ENCODE measurements around the gene HOXD8.

Gene HOXD8

DNA sequence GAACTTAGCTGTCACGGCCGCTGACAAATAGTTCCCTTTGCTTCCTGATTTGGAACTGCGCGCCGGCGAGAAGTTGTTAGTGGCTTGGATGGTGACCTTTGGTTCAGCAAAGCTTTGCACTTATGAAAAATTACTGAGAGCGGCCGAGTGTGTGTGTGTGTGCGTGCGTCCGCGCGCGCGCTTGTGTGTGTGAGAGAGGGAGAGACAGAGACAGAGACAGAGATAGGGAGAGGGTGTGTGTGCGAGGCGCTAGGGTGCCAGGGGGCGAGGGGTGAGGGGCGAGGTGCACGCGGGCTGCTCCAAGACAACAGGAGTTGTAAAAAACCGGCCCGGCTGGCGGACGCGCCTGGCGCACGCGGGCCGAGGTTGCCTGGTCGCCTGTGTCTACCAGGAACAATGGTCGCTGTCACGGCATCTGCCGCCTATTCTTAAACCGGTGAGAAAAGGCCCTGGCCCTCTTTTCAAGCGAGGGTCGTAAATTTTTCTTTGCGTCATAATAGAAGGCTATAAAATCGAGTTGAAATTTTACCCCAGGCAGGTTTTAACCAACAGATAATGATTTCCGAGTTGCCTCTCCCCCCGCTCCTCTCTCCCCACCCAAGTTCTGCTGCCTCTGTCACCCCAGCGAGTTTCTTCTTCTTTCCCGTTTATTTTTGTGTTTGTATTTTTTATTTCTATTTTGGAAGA, 28.1 kb downstream of the HOXD8 start:
- ChIA-PET CTCF (interaction anchor here (1.6 kb wide), 1 partner anchor 47 kb away, joined by 5 read pairs; no protein-coding TSS in a partner anchor), POLR2A (no interaction called here)
- no peak for DNase-seq (ENCODE audit: extremely low spot score)
- TF ChIP-seq, protein P1, sequence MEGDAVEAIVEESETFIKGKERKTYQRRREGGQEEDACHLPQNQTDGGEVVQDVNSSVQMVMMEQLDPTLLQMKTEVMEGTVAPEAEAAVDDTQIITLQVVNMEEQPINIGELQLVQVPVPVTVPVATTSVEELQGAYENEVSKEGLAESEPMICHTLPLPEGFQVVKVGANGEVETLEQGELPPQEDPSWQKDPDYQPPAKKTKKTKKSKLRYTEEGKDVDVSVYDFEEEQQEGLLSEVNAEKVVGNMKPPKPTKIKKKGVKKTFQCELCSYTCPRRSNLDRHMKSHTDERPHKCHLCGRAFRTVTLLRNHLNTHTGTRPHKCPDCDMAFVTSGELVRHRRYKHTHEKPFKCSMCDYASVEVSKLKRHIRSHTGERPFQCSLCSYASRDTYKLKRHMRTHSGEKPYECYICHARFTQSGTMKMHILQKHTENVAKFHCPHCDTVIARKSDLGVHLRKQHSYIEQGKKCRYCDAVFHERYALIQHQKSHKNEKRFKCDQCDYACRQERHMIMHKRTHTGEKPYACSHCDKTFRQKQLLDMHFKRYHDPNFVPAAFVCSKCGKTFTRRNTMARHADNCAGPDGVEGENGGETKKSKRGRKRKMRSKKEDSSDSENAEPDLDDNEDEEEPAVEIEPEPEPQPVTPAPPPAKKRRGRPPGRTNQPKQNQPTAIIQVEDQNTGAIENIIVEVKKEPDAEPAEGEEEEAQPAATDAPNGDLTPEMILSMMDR (IDR thresholded peaks at IDR 0.05; ENCODE audit: control extremely low read depth, extremely low read depth, low read depth, missing control alignments) = no peak

DNA sequence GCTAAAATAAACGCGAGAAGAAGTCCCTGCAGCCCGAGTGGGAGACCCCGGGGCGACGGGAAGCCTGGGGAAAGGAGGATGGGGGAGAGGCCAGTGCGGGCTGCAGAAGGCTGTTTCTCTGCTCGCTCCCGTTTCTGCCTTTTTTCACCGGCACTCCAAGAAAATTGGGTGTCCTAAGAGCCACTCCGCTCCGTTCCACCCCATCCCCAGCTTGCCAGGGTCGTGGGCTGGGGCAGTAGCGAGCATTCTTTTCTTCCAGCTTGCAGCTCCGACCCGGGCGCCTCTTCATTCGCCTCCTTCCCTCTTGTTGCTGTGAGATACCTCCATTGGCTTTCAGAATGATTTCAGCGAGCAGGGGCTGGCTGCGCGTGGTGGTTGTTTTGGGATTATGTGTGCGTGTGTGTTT, 28.7 kb downstream of the HOXD8 start:
- ChIA-PET CTCF (interaction anchor here (1.6 kb wide), 1 partner anchor 48 kb away, joined by 5 read pairs; no protein-coding TSS in a partner anchor), POLR2A (interaction anchor here (0.5 kb wide), 1 partner anchor 61 kb away, joined by 8 read pairs; no protein-coding TSS in a partner anchor)
- TF ChIP-seq, protein P1 (IDR thresholded peaks at IDR 0.05; ENCODE audit: control extremely low read depth, extremely low read depth, low read depth, missing control alignments) = no peak
- DNase-seq (ENCODE audit: extremely low spot score) = no peak

DNA sequence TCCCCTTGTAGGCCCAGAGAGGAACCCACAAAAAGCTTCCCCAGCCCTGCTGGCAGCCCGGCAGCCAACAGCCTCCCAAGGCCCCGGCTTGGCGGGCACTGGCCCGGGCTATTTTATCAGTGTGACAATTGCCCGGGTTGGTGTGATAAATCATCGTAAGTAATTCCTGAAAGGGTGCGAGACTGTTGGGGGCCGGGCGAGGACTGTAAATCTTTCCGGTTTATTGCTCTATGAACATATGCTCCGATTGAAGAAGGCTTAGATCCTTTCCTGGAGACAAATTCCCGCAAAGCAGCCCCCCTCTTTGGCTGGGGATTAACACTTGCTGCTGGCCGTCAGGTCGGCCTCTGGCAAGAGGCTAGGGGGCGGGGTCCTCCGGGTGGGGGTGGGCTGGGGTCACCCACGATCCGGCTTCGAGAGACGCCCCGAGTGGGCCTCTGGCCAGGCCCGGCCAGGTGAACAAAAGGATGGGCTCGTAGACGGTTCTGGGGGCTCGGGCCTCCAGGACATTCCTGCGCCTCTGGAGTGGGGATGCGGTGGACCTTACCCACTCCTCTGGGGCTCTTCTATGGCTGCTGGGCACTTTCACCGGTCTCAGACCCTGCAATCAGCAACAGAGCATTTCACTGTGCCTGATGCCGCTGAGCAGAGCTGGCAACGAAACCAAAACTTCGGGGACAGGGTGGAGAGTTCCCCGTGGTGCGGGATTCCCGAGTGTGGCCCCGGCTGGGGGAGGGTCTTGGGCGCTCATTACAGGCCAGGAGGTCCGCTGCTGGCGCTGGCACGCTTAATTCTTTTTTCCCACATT, 29.6 kb downstream of the HOXD8 start:
- CTCF ChIA-PET = interaction anchor here (1.4 to 1.6 kb wide), 2 partner anchors 32 to 49 kb away, joined by 4 to 5 read pairs; no protein-coding TSS in a partner anchor
- DNase-seq (ENCODE audit: extremely low spot score) = no peak

DNA sequence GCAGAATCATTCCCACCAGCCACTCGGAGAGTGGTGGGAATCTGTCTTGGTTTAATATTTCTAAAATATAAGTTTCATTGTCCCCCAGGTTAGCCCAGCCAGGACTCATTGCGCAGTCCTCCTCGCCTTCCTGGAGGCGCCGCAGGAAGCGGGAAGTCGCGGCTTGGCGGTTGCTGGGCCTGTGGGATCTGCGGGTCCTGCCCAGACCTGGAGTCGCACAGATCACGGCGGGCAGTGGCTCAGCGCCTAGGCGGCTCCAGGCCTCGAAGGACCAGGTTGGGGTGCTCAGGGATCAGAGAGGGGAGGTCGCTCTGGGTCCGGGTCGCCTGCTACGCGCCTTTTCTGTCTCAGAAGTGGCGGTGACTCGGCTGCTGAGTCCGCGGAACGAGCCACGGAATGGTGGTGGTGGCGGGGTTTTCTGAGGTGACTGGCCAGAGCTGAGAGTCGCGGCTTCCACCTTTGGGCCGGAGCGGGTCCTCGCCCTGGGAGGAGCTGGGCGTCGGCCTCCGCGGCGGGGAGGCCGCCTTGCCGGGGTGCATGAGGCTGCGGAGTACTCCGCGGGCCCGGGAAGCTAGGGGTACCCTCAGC, 30.3 kb downstream of the HOXD8 start:
- TF ChIP-seq, protein P1 (IDR thresholded peaks at IDR 0.05; ENCODE audit: control extremely low read depth, extremely low read depth, low read depth, missing control alignments) = no peak
- ChIA-PET CTCF (interaction anchor here (1.0 to 3.6 kb wide), 3 partner anchors 20 to 33 kb away, joined by 3 to 19 read pairs (median 4); no protein-coding TSS in a partner anchor), POLR2A (no interaction called here)
- DNase-seq (ENCODE audit: extremely low spot score) = no peak

More for the DNA sequence above, 29.6 kb downstream of the HOXD8 start:
- POLR2A ChIA-PET = interaction anchor here (0.5 kb wide), 1 partner anchor 62 kb away, joined by 8 read pairs; no protein-coding TSS in a partner anchor
- TF ChIP-seq, protein P1 (IDR thresholded peaks at IDR 0.05; ENCODE audit: control extremely low read depth, extremely low read depth, low read depth, missing control alignments) = no peak

DNA sequence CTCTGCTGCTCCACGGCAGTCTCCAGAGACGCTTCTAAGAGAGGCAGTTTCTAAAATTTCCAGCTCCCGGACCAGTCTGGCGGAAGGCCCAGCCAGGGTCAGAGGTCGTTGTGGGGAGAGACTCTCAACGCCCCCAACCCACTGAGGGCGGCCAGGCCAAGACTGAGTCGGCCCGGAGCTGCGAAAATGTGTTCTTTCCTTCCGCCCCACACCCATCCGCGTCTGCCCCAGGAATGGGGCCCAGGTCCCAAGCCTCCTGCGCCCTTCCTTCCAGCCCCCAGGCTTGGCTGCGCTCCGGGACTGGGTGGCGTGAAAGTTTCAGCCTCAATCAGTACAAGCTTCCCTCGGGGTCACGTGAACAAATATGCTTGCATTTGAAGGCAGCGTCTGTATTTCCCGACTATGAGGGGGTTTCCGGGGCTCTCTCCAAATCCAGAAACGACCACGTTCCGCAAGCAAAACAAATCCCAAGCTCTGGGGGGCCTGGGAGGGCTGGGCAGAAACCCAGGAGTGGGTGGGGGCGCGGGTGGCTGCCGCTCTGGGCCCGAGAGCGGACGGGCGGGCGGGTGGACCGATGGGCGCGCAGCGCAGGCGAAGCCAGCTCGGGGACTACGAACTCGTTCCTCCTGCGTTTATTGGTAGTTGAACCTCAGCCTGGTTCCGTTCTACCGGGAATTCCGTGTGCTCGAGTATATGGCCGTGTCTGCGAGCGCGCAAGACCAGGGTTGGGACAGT, 30.9 kb downstream of the HOXD8 start:
- DNase-seq (ENCODE audit: extremely low spot score) = no peak
- TF ChIP-seq, protein P1 (IDR thresholded peaks at IDR 0.05; ENCODE audit: control extremely low read depth, extremely low read depth, low read depth, missing control alignments) = no peak
- ChIA-PET CTCF (interaction anchor here (1.0 to 3.6 kb wide), 5 partner anchors 21 to 295 kb away, joined by 3 to 19 read pairs (median 4); no protein-coding TSS in a partner anchor), POLR2A (no interaction called here)

All from GM10248 (cell line).